Peyer's patch (tissue), 4 donors: ENCODE measurements around the gene C1QTNF6. TPM values are rescaled to one million over a fixed set of nuclear protein-coding genes. Genes with fewer than 3 reads are reported as not detected.

Experiments used
- DNase-seq, 3 donors: peaks; one replicate each; pipeline ENCODE4 v3.0.0-alpha.2; 2017 to 2019
- H3K27ac ChIP-seq, 4 donors: fragments of 200-600 bp; sonication (generic); one replicate each; pipeline ENCODE4 v1.5.1; 2016 to 2019
- H3K27me3 ChIP-seq, 2 donors: fragments of 200-600 bp; sonication (generic); one replicate each; pipeline ENCODE4 v1.5.1; 2019
- H3K36me3 ChIP-seq, 3 donors: fragments of 200-600 bp; sonication (generic); one replicate each; pipeline ENCODE4 v1.5.1; 2016 to 2019
- H3K4me1 ChIP-seq, 4 donors: fragments of 200-600 bp; sonication (generic); one replicate each; pipeline ENCODE4 v1.5.1; 2016 to 2019
- H3K4me3 ChIP-seq, 4 donors: fragments of 200-600 bp; sonication (generic); 1 replicate in 3 of 4; 2 replicates in 1 of 4; pipeline ENCODE4 v1.5.1; 2016 to 2019; ENCODE audit warnings: mild to moderate bottlenecking in 1 of 4
- H3K9me3 ChIP-seq, 4 donors: fragments of 200-600 bp; sonication (generic); one replicate each; pipeline ENCODE4 v1.5.1; 2016 to 2019; ENCODE audit warnings: mild to moderate bottlenecking in 1 of 4
- POLR2A ChIP-seq, 2 donors: fragments of 450-650 bp; IDR thresholded peaks; one replicate each; pipeline ENCODE4 v1.5.1; 2017; ENCODE audit warnings: antibody characterized with exemption in 2 of 2, mild to moderate bottlenecking in 2 of 2, moderate library complexity in 2 of 2
- small RNA-seq, 2 donors: library from RNA; depleted of rRNA; stranded (forward); fragments of <200 nt; gene quantifications; one replicate each; pipeline ENCODE3, GENCODE V24; 2016
- total RNA-seq, 4 donors: library from RNA; depleted of rRNA; stranded (reverse); fragments of >200 nt; gene quantifications; one replicate each; pipeline ENCODE4 v1.1.0, GENCODE V29; 2016
- TF ChIP-seq, protein P1 (sequence below), 6 experiments: fragments of 450-650 bp in 4 of 6; fragments of 200-600 bp in 2 of 6; sonication (generic) in 1 of 6; IDR thresholded peaks; one replicate each; pipeline ENCODE4 v1.5.1; 2017 to 2019; ENCODE audit warnings: antibody characterized with exemption in 6 of 6, mild to moderate bottlenecking in 3 of 6, moderate library complexity in 1 of 6

The C1QTNF6 gene
- total RNA-seq, 4 donors from 2014 or later = 3.9 to 9.4 (median 5.9) TPM

DNA sequence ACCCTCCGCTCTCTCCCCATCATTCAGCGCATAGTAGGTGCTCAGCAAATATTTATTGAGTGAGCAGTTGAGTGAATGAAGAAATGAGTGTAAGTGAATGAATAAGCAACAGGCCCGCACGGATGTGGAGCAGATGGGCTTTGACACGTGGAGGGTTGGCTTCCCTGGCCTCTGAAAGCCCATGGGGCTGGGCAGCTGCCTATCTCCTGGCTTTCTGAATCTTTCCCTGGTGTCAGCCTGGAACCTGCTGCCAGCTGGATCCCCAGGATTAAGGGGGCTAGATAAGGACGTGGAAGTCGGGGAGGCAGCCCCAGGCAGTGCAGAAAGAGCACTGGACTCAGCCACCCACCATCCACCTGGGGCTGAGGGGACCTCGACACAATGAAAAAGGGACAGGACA is 50.9 kb downstream of the C1QTNF6 start:
- Histone ChIP-seq H3K27me3 (no peaks in the 10 kb centered on the region), H3K36me3 (no peaks in the 10 kb centered on the region), H3K4me3 (no peak overlapping the region), H3K27ac (no peak overlapping the region), H3K4me1 (no peaks in the 10 kb centered on the region), H3K9me3 (no peaks in the 10 kb centered on the region)
- no peak for DNase-seq
- TF ChIP-seq, protein P1, sequence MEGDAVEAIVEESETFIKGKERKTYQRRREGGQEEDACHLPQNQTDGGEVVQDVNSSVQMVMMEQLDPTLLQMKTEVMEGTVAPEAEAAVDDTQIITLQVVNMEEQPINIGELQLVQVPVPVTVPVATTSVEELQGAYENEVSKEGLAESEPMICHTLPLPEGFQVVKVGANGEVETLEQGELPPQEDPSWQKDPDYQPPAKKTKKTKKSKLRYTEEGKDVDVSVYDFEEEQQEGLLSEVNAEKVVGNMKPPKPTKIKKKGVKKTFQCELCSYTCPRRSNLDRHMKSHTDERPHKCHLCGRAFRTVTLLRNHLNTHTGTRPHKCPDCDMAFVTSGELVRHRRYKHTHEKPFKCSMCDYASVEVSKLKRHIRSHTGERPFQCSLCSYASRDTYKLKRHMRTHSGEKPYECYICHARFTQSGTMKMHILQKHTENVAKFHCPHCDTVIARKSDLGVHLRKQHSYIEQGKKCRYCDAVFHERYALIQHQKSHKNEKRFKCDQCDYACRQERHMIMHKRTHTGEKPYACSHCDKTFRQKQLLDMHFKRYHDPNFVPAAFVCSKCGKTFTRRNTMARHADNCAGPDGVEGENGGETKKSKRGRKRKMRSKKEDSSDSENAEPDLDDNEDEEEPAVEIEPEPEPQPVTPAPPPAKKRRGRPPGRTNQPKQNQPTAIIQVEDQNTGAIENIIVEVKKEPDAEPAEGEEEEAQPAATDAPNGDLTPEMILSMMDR (IDR thresholded peaks at IDR 0.05) = no peak
- no peak for TF ChIP-seq POLR2A (IDR thresholded peaks at IDR 0.05)

DNA sequence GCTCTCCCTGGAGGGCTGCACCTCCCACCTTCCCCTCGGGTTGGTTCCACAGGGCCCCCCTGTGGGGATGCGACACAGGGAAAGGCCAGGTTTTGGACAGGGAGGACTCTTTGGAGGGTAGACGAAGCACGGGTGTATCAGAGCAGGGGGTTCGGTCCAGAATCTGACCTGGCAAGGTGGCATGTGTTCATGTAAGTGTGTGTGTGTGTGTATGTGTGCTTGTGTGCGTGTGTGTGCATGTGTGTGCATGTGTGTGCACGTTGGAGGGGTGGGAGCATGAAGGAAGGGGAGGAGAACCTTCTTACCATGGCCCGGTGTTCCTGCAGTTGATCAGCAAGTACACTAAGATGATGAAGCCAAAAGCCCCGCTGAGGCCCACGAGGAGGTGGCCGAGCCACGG is 53.0 kb downstream of the C1QTNF6 start:
- Histone ChIP-seq H3K4me1 (no peaks in the 10 kb centered on the region), H3K9me3 (no peaks in the 10 kb centered on the region), H3K36me3 (no peaks in the 10 kb centered on the region), H3K27ac (no peak overlapping the region), H3K27me3 (no peaks in the 10 kb centered on the region), H3K4me3 (no peak overlapping the region)
- TF ChIP-seq, protein P1 (IDR thresholded peaks at IDR 0.05) = no peak
- TF ChIP-seq POLR2A (IDR thresholded peaks at IDR 0.05) = no peak
- DNase-seq = no peak

DNA sequence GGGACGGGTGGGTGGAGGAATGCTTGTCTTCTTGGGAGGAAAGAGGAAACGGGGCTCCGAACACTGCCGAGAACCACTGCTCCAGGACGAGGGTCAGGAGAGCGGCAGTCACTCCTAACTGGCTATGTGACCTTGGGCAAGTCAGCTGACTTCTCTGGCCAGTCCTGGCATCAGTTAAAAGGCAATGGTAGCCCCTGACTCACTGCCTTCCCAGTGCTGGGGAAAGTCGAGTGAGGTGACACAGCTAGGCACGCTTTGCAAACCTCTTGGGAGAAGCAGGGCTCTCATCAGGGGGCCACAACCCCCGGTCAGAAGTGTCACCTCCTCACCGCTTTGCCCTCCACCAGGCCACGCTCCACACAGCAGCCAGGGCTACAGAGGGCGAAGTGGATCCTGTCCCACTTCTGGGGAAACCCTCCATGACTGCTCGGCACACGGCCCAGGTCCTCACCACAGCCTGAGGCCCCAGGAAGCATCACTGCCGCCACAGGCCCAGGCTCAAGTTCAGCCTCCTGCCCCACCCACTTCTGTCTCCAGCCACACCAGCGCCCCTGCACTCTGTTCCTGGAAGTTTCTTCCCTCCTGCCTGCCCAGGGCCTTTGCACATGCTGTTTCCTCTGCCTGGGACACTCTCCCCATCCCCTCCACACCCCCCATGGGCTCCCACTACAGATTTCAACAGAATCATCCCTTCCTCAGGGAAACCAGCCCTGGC is 54.6 kb downstream of the C1QTNF6 start:
- TF ChIP-seq, protein P1 (IDR thresholded peaks at IDR 0.05) = no peak
- TF ChIP-seq POLR2A (IDR thresholded peaks at IDR 0.05) = no peak
- DNase-seq = no peak
- Histone ChIP-seq H3K4me1 (no peaks in the 10 kb centered on the region), H3K27me3 (no peaks in the 10 kb centered on the region), H3K27ac (no peak overlapping the region), H3K9me3 (no peaks in the 10 kb centered on the region), H3K4me3 (no peak overlapping the region), H3K36me3 (no peaks in the 10 kb centered on the region)

DNA sequence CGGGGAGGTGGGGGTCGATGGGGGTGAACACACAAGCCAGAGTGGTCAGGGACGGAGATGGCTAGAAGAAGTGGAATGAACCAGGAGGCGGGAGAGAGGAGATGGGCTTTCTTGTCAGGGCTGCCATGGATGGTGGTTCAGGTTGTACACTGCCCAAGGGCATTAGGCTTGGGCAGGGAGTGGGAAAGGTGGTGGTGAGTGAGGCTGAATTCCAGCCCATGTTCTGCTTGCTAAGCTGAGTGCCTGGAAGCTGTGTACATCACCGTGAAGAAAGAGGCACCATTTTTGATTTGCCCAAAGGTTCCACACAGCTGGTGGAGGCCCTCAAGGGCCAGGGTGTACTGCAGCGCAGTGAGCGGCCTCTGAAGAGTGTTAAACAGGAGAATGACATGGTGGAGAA is 55.3 kb downstream of the C1QTNF6 start:
- H3K9me3 ChIP-seq = no peaks in the 10 kb centered on the region
- TF ChIP-seq, protein P1 (IDR thresholded peaks at IDR 0.05) = no peak
- TF ChIP-seq POLR2A (IDR thresholded peaks at IDR 0.05) = no peak
- H3K36me3 ChIP-seq = no peaks in the 10 kb centered on the region
- H3K27ac ChIP-seq = no peak overlapping the region
- H3K4me1 ChIP-seq = no peaks in the 10 kb centered on the region
- no peak overlapping the region for H3K4me3 ChIP-seq
- no peak for DNase-seq
- H3K27me3 ChIP-seq = no peaks in the 10 kb centered on the region

Small RNAs within 50 kb of the gene (small RNA-seq; reads per million reads assigned to genes)
- 0 reads per million in 2 donors for gene Z82188.1

Other genes with a start within 250 kb of the C1QTNF6 start
- gene TST, start 168.8 kb downstream of the C1QTNF6 start, total RNA-seq = 100 to 1,000 TPM in 3 of 4 donors, 10 to 100 TPM in 1; 93.3 to 485 (median 249) TPM
- gene MPST, start 168.5 kb downstream of the C1QTNF6 start, total RNA-seq = 100 to 1,000 TPM; 128 to 498 (median 394) TPM
- 10 to 100 TPM in 3 of 4 donors, 1 to 10 TPM in 1; 9.5 to 30.5 (median 13.5) TPM for gene KCTD17, start 136.5 kb downstream of the C1QTNF6 start, total RNA-seq
- under 1 TPM in 2 of 4 donors, not detected in 2; 0.27 to 0.88 TPM for gene TMPRSS6, start 78.5 kb downstream of the C1QTNF6 start, total RNA-seq
- gene IL2RB, start 38.3 kb downstream of the C1QTNF6 start, total RNA-seq = 1 to 10 TPM; 1.5 to 7.0 (median 5.0) TPM
- gene SSTR3, start 24.2 kb upstream of the C1QTNF6 start, total RNA-seq = not detected
- 100 to 1,000 TPM in 1 of 4 donors, 10 to 100 TPM in 3; 10.0 to 124 (median 20.6) TPM for gene RAC2, start 56.0 kb upstream of the C1QTNF6 start, total RNA-seq
- gene CYTH4, start 94.3 kb upstream of the C1QTNF6 start, total RNA-seq = 10 to 100 TPM; 13.5 to 75.9 (median 22.5) TPM
- gene ELFN2, start 239.2 kb upstream of the C1QTNF6 start, total RNA-seq = under 1 TPM in 1 of 4 donors, not detected in 3; under 0.01 TPM